ENCODE results near the gene SMC4. TPM values are rescaled to one million over a fixed set of nuclear protein-coding genes. Genes with fewer than 3 reads are reported as not detected.

SMC4 gene
- total RNA-seq (2022; extraction: Qiagen RNA extraction): 82.8 to 109 TPM (median 96.8 TPM) in 5 replicates

DNA sequence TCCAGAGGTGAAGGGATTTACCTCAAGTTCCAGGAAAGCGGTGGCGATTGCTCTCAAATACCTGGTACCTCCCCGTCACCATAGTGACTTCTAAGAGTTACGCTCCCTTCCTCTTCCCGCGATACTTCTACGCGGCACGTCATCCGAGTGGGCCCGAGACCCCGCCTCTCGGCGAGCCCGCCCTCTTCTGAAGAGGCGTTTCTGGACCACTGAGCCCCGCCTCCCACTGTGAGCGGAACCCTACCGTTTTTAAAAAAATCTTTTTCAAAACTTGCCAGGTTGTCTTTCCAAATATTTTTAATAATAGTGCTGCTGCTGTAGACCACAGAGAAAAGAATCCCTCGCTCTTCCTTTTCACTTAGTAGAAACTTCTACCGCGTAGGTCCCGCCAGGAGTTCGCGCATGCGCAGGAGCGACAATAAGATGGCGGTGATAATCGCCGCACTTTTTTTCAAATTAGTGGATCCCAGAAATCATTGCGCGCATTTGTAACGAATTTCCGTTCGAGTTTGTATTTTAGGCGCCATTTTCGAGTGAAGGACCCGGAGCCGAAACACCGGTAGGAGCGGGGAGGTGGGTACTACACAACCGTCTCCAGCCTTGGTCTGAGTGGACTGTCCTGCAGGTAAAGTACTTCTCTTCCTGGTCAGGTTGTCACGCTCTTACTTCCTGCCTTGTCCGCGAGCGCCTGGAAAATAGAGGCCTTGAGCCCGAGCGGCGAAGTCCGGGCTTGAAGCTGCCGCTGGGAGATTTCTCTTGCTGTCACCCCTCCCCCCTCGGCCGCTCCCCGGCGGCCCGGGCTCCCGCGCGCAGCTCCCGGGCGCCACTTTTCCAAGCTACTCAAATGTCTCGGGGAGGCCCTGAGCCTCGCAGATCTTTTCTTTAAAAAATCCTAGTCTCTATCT is at the start of gene SMC4, which contains the start of gene IFT80:
SMC4 (plus strand) TSS at position 526 of the 905 bp plus-strand sequence. CDS start 1,177 bp downstream, outside the sequence.
IFT80 (minus strand) TSS at position 101 of the 905 bp plus-strand sequence. CDS start 14,625 bp downstream, outside the sequence.

GRCh38 chr3:160449636-160450598 is 50.5 kb downstream of the SMC4 start, which contains the start of gene TRIM59:
Gene TRIM59, minus strand, starts transcription at chr3:160449786. Its CDS starts 10,603 bp downstream, at chr3:160439183.

Other genes with a start within 250 kb of the SMC4 start
- 1.6 to 2.4 TPM (median 1.9 TPM) in 5 replicates for gene C3orf80, start 174.2 kb upstream of the SMC4 start, total RNA-seq (2022; extraction: Qiagen RNA extraction)
- gene IFT80, start 425 bp upstream of the SMC4 start, total RNA-seq (2022; extraction: Qiagen RNA extraction): 9.4 to 18.3 TPM (median 14.0 TPM) in 5 replicates
- gene TRIM59, start 50.1 kb downstream of the SMC4 start, total RNA-seq (2022; extraction: Qiagen RNA extraction): 9.3 to 12.0 TPM (median 9.4 TPM) in 5 replicates
- gene KPNA4, start 165.9 kb downstream of the SMC4 start, total RNA-seq (2022; extraction: Qiagen RNA extraction): 28.1 to 33.2 TPM (median 30.7 TPM) in 5 replicates

All from A549 treated with CORT108297 at 1 μM for 4 hours (cell line).